HG02840 (cell line): ENCODE measurements around the gene ZNF710.

Experiments
- ATAC-seq: cut with Tn5 transposase; IDR thresholded peaks from one replicate; pipeline ENCODE4 v1.9.1; 2021; ENCODE audit warnings: mild to moderate bottlenecking, moderate library complexity, moderate number of reproducible peaks; ENCODE audit not compliant: unreplicated experiment, low FRiP score

The ZNF710 gene

DNA sequence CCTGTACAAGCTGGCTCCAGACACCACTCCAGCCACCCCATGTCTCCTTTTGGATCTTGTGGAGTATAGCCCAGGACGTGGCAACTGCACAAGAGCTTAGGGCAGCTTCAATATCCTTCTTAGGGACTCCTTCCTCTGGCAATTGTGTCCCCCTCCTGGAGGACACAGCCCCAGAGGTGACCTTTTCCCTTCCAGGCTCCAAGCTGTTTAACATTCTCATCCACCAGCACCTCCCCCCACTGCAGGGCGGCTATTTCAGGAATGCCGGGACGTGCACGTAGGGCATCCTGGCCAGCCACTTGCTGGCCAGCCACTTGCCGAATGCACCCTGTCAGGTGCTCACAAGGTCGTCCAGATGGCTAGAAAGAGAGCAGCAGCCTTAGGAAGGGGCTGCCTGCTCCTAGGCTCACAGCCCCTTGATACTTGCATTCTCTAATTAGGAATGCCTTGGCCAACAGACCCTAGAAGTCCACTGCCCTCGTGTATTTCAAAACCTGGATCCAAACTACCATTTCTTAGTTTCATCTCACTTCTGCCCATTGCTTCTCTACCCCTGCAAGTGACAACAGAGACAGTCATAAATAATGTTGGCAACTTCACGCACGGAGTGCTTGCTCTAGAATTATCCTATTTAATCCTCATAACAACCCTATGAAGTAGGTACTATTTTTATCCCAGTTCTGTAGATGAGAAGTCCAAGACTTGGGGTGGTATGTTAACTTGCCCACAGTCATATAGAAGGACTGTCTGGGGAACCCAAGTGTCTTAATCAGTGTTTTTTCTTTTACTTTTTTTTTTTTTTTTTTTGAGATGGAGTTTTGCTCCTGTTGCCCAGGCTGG, 125.7 kb downstream of the ZNF710 start:
- ATAC-seq: no peak

DNA sequence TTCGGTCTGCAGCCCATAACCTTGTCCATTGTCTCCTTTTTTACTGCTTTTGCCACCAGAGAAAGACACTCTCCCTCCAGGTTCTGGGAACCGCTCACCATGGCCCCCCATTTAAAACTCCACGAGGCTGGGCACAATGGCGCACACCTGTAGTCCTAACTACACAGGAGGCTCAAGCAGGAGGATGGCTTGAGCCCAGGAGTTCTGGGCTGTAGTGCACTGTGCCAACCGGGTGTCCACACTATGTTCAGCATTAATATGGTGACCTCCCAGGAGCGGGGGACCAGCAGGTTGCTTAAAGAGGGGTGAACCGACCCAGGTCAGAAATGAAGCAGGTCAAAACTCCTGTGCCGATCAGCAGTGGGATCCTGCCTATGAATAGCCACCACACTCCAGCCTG, 129.2 kb downstream of the ZNF710 start:
- no peak for ATAC-seq
